ENCODE data around the gene SELENOI. TPM values are rescaled to one million over a fixed set of nuclear protein-coding genes. Genes with fewer than 3 reads are reported as not detected.

SELENOI gene, protein sequence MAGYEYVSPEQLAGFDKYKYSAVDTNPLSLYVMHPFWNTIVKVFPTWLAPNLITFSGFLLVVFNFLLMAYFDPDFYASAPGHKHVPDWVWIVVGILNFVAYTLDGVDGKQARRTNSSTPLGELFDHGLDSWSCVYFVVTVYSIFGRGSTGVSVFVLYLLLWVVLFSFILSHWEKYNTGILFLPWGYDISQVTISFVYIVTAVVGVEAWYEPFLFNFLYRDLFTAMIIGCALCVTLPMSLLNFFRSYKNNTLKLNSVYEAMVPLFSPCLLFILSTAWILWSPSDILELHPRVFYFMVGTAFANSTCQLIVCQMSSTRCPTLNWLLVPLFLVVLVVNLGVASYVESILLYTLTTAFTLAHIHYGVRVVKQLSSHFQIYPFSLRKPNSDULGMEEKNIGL
- total RNA-seq (2022; extraction: Qiagen RNA extraction), result 14.5 to 17.1 TPM (median 16.0 TPM) in 5 replicates

GRCh38 chr2:26345545-26346453 is at the start of gene SELENOI:
TSS of gene SELENOI (plus strand) at chr2:26346143. CDS start at chr2:26346233, 90 bp downstream.

DNA sequence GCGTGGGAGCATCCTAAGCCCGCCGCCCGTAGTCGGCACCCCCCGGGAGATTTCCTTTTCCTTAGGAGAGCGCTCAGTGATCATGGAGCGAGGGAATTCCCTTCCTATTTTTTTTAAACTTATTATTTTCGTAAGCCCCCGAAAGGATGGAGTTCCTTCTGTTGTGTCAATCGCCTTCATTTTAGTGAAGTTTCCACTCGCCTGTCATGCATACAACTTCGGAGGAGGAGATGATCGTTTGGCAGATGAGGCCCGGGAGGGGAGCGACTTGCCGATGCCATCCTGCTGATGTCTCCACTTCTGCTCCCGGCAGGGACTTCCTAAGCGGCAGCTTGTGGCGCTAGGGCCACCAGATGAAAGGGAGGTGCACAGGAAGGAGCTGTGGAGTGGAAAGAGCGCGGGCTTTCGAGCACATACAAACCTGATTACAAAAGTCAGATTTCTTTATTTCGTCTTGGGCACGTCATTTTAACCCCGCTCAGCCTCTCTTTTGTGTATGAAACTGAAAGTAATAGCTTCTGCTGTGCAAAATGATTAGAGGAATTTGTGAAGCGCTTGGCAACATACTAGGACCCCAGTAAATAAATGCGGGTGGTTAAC is 611 bp downstream of the SELENOI start, which contains the start of gene ADGRF3:
ADGRF3 (minus strand) TSS at position 336 of the 600 bp plus-strand sequence. CDS start 555 bp downstream, outside the sequence.

GRCh38 chr2:26401739-26402541 is 56.0 kb downstream of the SELENOI start, which contains the start of gene DRC1:
TSS of gene DRC1 (plus strand) at chr2:26401920. CDS start at chr2:26401990, 70 bp downstream.

Other genes starting within 250 kb of the SELENOI start
- 6.1 to 8.0 TPM (median 7.4 TPM) in 5 replicates for gene GAREM2, start 173.1 kb upstream of the SELENOI start, total RNA-seq (2022; extraction: Qiagen RNA extraction)
- 112 to 149 TPM (median 119 TPM) in 5 replicates for gene HADHA, start 101.5 kb upstream of the SELENOI start, total RNA-seq (2022; extraction: Qiagen RNA extraction)
- 90.9 to 97.9 TPM (median 97.4 TPM) in 5 replicates for gene HADHB, start 101.2 kb upstream of the SELENOI start, total RNA-seq (2022; extraction: Qiagen RNA extraction)
- 0.06 to 0.15 TPM (median 0.10 TPM) in 4 of 5 replicates, not detected in the other for gene ADGRF3, start 646 bp downstream of the SELENOI start, total RNA-seq (2022; extraction: Qiagen RNA extraction)
- gene DRC1, start 55.8 kb downstream of the SELENOI start, total RNA-seq (2022; extraction: Qiagen RNA extraction), result 0.11 to 0.35 TPM (median 0.29 TPM) in 5 replicates
- gene OTOF, start 132.0 kb downstream of the SELENOI start, total RNA-seq (2022; extraction: Qiagen RNA extraction), result 0.11 to 0.26 TPM (median 0.13 TPM) in 5 replicates